Osteocyte (in vitro differentiated cells): ENCODE results near the gene OR52E5. TPM values are rescaled to one million over a fixed set of nuclear protein-coding genes. Genes with fewer than 3 reads are reported as not detected.

Experiments
- DNase-seq: peaks from one replicate; pipeline ENCODE4 v3.0.0; 2021; ENCODE audit warnings: mixed read lengths; ENCODE audit not compliant: unreplicated experiment; ENCODE audit errors: extremely low spot score
- H3K27ac Mint-ChIP-seq: one replicate; pipeline ENCODE4 v1.8.0; 2021; ENCODE audit warnings: mild to moderate bottlenecking, mixed read lengths; ENCODE audit not compliant: unreplicated experiment
- H3K27me3 Mint-ChIP-seq: one replicate; pipeline ENCODE4 v1.8.0; 2021; ENCODE audit warnings: mixed read lengths; ENCODE audit not compliant: unreplicated experiment
- H3K36me3 Mint-ChIP-seq: one replicate; pipeline ENCODE4 v1.8.0; 2021; ENCODE audit warnings: mixed read lengths; ENCODE audit not compliant: unreplicated experiment
- H3K4me1 Mint-ChIP-seq: one replicate; pipeline ENCODE4 v1.8.0; 2021; ENCODE audit warnings: mixed read lengths; ENCODE audit not compliant: unreplicated experiment
- H3K4me3 Mint-ChIP-seq: one replicate; pipeline ENCODE4 v1.8.0; 2021; ENCODE audit warnings: mild to moderate bottlenecking, moderate library complexity, mixed read lengths; ENCODE audit not compliant: unreplicated experiment
- H3K9me3 Mint-ChIP-seq: one replicate; pipeline ENCODE4 v1.8.0; 2021; ENCODE audit warnings: mixed read lengths; ENCODE audit not compliant: unreplicated experiment
- CTCF ChIP-seq: fragments of 200-600 bp; sonication (generic); IDR thresholded peaks from 2 replicates; pipeline ENCODE4 v1.5.0; 2021; ENCODE audit warnings: antibody characterized with exemption, mild to moderate bottlenecking, moderate library complexity
- long read RNA-seq: library from polyadenylated mRNA; unstranded; transcript quantifications from one replicate; pipeline ENCODE4 v2.0.0, GENCODE V29; 2021
- total RNA-seq: library from RNA; stranded (reverse); gene quantifications from 2 replicates; pipeline ENCODE4 v1.2.1, GENCODE V29; 2021

OR52E5 gene
- not detected in 2 replicates for total RNA-seq
- long read RNA-seq, result 0 reads

- Mint-ChIP-seq H3K4me3 (no peak within 1 kb of the TSS), H3K4me1 (no peaks in the 10 kb centered on the region), H3K27ac (no peak within 1 kb of the TSS), H3K27me3 (peaks cover under 1% of the 10 kb centered on the region), H3K36me3 (no peaks in the 10 kb centered on the region), H3K9me3 (no peaks in the 10 kb centered on the region)
- DNase-seq, result no peak
- TF ChIP-seq CTCF, result no peak
Measured at GRCh38 chr11:5892908-5893307, at the start of gene OR52E5. Gene OR52E5 (plus strand): TSS chr11:5893208. CDS start chr11:5900777, 7,569 bp downstream.

- H3K36me3 Mint-ChIP-seq, result no peaks in the 10 kb centered on the region
- no peak for DNase-seq
- H3K27ac Mint-ChIP-seq, result no peak overlapping the region
- H3K27me3 Mint-ChIP-seq, result no peaks in the 10 kb centered on the region
- no peaks in the 10 kb centered on the region for H3K9me3 Mint-ChIP-seq
- H3K4me3 Mint-ChIP-seq, result no peak overlapping the region
- no peaks in the 10 kb centered on the region for H3K4me1 Mint-ChIP-seq
- TF ChIP-seq CTCF, result no peak
Measured at GRCh38 chr11:5846701-5847100, 46.3 kb upstream of the OR52E5 start.

GRCh38 chr11:5847711-5848110, 45.3 kb upstream of the OR52E5 start:
- peaks cover 8% of the 10 kb centered on the region for H3K9me3 Mint-ChIP-seq
- no peak overlapping the region for H3K4me3 Mint-ChIP-seq
- no peak overlapping the region for H3K27ac Mint-ChIP-seq
- no peak for TF ChIP-seq CTCF
- no peaks in the 10 kb centered on the region for H3K27me3 Mint-ChIP-seq
- DNase-seq, result no peak
- no peaks in the 10 kb centered on the region for H3K4me1 Mint-ChIP-seq
- no peaks in the 10 kb centered on the region for H3K36me3 Mint-ChIP-seq

- peaks cover 18% of the 10 kb centered on the region for H3K9me3 Mint-ChIP-seq
- no peak for TF ChIP-seq CTCF
- no peak for DNase-seq
- H3K27me3 Mint-ChIP-seq, result no peaks in the 10 kb centered on the region
- H3K27ac Mint-ChIP-seq, result no peak overlapping the region
- no peak overlapping the region for H3K4me3 Mint-ChIP-seq
- H3K36me3 Mint-ChIP-seq, result no peaks in the 10 kb centered on the region
- H3K4me1 Mint-ChIP-seq, result no peaks in the 10 kb centered on the region
Measured at GRCh38 chr11:5851002-5851401, 42.0 kb upstream of the OR52E5 start.

- no peak for DNase-seq
- Mint-ChIP-seq H3K27ac (no peak within 1 kb of the TSS), H3K36me3 (no peaks in the 10 kb centered on the region), H3K4me3 (no peak within 1 kb of the TSS), H3K4me1 (no peaks in the 10 kb centered on the region), H3K27me3 (peaks cover 4% of the 10 kb centered on the region), H3K9me3 (peaks cover 11% of the 10 kb centered on the region)
- no peak for TF ChIP-seq CTCF
Measured at GRCh38 chr11:5857590-5857989, 35.4 kb upstream of the OR52E5 start, which contains the start of gene OR52E8. Gene OR52E8 (minus strand): TSS chr11:5857690. CDS start chr11:5857690, 0 bp downstream.
